PC-9 (cell line): ENCODE results near the gene PTPRG.

Experiments
- CTCF ChIP-seq: fragments of 200-600 bp; sonication (generic); conservative IDR thresholded peaks from 2 replicates; pipeline ENCODE4 v1.6.1; 2017; ENCODE audit warnings: mixed run types, antibody characterized with exemption, mild to moderate bottlenecking, moderate library complexity
- EZH2 ChIP-seq: fragments of 200-600 bp; sonication (generic); IDR thresholded peaks from 2 replicates; pipeline ENCODE4 v1.8.0; 2017; ENCODE audit warnings: antibody characterized with exemption, low read depth

- TF ChIP-seq EZH2: no peak
- TF ChIP-seq CTCF: no peak
Observed at GRCh38 chr3:62248734-62249483, 687.5 kb downstream of the PTPRG start.
